BLaER1 treated with 17β-estradiol and CSF1 and Interleukin-3, amounts not matched to agents 10 nM and 100 nM (cell line): ENCODE measurements around the gene YAP1.

Experiments
- H3K27ac ChIP-seq, 11 experiments: shearing (Covaris generic); formaldehyde crosslinking; 2 replicates each; pipeline ENCODE4 v1.8.1; 2022
- H3K27me3 ChIP-seq, 11 experiments: shearing (Covaris generic); formaldehyde crosslinking; 2 replicates each; pipeline ENCODE4 v1.8.1; 2022
- H3K36me3 ChIP-seq, 11 experiments: shearing (Covaris generic); formaldehyde crosslinking; 2 replicates each; pipeline ENCODE4 v1.8.1; 2022
- H3K4me1 ChIP-seq, 10 experiments: shearing (Covaris generic); formaldehyde crosslinking; 2 replicates each; pipeline ENCODE4 v1.8.1; 2022
- H3K4me2 ChIP-seq, 11 experiments: shearing (Covaris generic); formaldehyde crosslinking; 2 replicates each; pipeline ENCODE4 v1.8.1; 2022
- H3K4me3 ChIP-seq, 10 experiments: shearing (Covaris generic); formaldehyde crosslinking; 2 replicates each; pipeline ENCODE4 v1.8.1; 2022
- H3K9ac ChIP-seq, 11 experiments: shearing (Covaris generic); formaldehyde crosslinking; 2 replicates each; pipeline ENCODE4 v1.8.1; 2022
- H3K9me3 ChIP-seq, 11 experiments: shearing (Covaris generic); formaldehyde crosslinking; replicated peaks in 1 of 11; 2 replicates each; pipeline ENCODE4 v1.8.1; 2022
- H4K20me1 ChIP-seq, 11 experiments: shearing (Covaris generic); formaldehyde crosslinking; 2 replicates each; pipeline ENCODE4 v1.8.1; 2022
- Cebpa-rat ChIP-seq, 11 experiments: shearing (Covaris generic); IDR thresholded peaks; 2 replicates each; pipeline ENCODE4 v1.8.1; 2022

YAP1 gene

GRCh38 chr11:102121329-102121728 lies 11.1 kb downstream of the YAP1 start:
- Histone ChIP-seq H3K27ac (no peak overlapping the region), H3K4me3 (no peak overlapping the region), H3K9ac (no peak overlapping the region), H3K9me3 (peaks cover 23 to 40% (median 31%) of the 10 kb centered on the region in 11 experiments), H4K20me1 (peaks cover 0 to 22% (median 0%) of the 10 kb centered on the region in 11 experiments; a peak in 7 of 22 replicates), H3K4me2 (no peak overlapping the region), H3K36me3 (peaks cover 0 to 28% (median 6%) of the 10 kb centered on the region in 11 experiments; a peak in 9 of 22 replicates), H3K27me3 (peaks cover 0 to 99% (median 0%) of the 10 kb centered on the region in 11 experiments; a peak in 10 of 22 replicates), H3K4me1 (peaks cover 3 to 18% (median 9%) of the 10 kb centered on the region in 10 experiments; a peak in 18 of 20 replicates)
- TF ChIP-seq Cebpa-rat (IDR thresholded peaks at IDR 0.05), result no peak

- no peak for TF ChIP-seq Cebpa-rat (IDR thresholded peaks at IDR 0.05)
- Histone ChIP-seq H3K27me3 (peaks cover 0 to 30% (median 0%) of the 10 kb centered on the region in 11 experiments; a peak in 4 of 22 replicates), H3K27ac (no peak overlapping the region), H3K9ac (no peak overlapping the region), H3K4me1 (no peaks in the 10 kb centered on the region), H3K4me3 (no peak overlapping the region), H3K9me3 (peaks cover 0 to 9% (median 3%) of the 10 kb centered on the region in 11 experiments; a peak in 7 of 22 replicates), H3K4me2 (no peak overlapping the region), H4K20me1 (no peaks in the 10 kb centered on the region), H3K36me3 (peaks cover 0 to 4% (median 0%) of the 10 kb centered on the region in 11 experiments; a peak in 1 of 22 replicates)
Observed at GRCh38 chr11:102134597-102134996, 24.4 kb downstream of the YAP1 start.

GRCh38 chr11:102135256-102135655 lies 25.0 kb downstream of the YAP1 start:
- H3K4me1 ChIP-seq, result no peaks in the 10 kb centered on the region
- H3K9ac ChIP-seq, result no peak overlapping the region
- H3K9me3 ChIP-seq, result peaks cover 0 to 9% (median 3%) of the 10 kb centered on the region in 11 experiments; a peak in 7 of 22 replicates
- H3K27ac ChIP-seq, result no peak overlapping the region
- peaks cover 0 to 30% (median 0%) of the 10 kb centered on the region in 11 experiments; a peak in 4 of 22 replicates for H3K27me3 ChIP-seq
- no peak overlapping the region for H3K4me3 ChIP-seq
- no peaks in the 10 kb centered on the region for H4K20me1 ChIP-seq
- no peak overlapping the region for H3K4me2 ChIP-seq
- no peak for TF ChIP-seq Cebpa-rat (IDR thresholded peaks at IDR 0.05)
- peaks cover 0 to 4% (median 0%) of the 10 kb centered on the region in 11 experiments; a peak in 1 of 22 replicates for H3K36me3 ChIP-seq

- no peak overlapping the region for H3K9ac ChIP-seq
- peaks cover 0 to 12% (median 0%) of the 10 kb centered on the region in 11 experiments; a peak in 1 of 22 replicates for H3K27me3 ChIP-seq
- no peak overlapping the region for H3K4me3 ChIP-seq
- no peak overlapping the region for H3K4me2 ChIP-seq
- H3K36me3 ChIP-seq, result peaks cover 0 to 4% (median 0%) of the 10 kb centered on the region in 11 experiments; a peak in 1 of 22 replicates
- peaks cover 0 to 9% (median 3%) of the 10 kb centered on the region in 11 experiments; a peak in 7 of 22 replicates for H3K9me3 ChIP-seq
- H3K4me1 ChIP-seq, result no peaks in the 10 kb centered on the region
- TF ChIP-seq Cebpa-rat (IDR thresholded peaks at IDR 0.05), result no peak
- no peaks in the 10 kb centered on the region for H4K20me1 ChIP-seq
- H3K27ac ChIP-seq, result no peak overlapping the region
Observed at GRCh38 chr11:102138223-102138622, 28.0 kb downstream of the YAP1 start.

- no peak for TF ChIP-seq Cebpa-rat (IDR thresholded peaks at IDR 0.05)
- no peaks in the 10 kb centered on the region for H3K4me1 ChIP-seq
- H3K27ac ChIP-seq, result no peak overlapping the region
- no peaks in the 10 kb centered on the region for H4K20me1 ChIP-seq
- peaks cover 0 to 12% (median 0%) of the 10 kb centered on the region in 11 experiments; a peak in 1 of 22 replicates for H3K27me3 ChIP-seq
- no peak overlapping the region for H3K9ac ChIP-seq
- no peak overlapping the region for H3K4me3 ChIP-seq
- H3K4me2 ChIP-seq, result no peak overlapping the region
- H3K9me3 ChIP-seq, result peaks cover 0 to 9% (median 3%) of the 10 kb centered on the region in 11 experiments; a peak in 7 of 22 replicates
- peaks cover 0 to 4% (median 0%) of the 10 kb centered on the region in 11 experiments; a peak in 1 of 22 replicates for H3K36me3 ChIP-seq
Observed at GRCh38 chr11:102138670-102139069, 28.4 kb downstream of the YAP1 start.

- Histone ChIP-seq H3K9me3 (peaks cover 0 to 9% (median 3%) of the 10 kb centered on the region in 11 experiments; a peak in 7 of 22 replicates), H3K4me3 (no peak overlapping the region), H3K27me3 (peaks cover 0 to 12% (median 0%) of the 10 kb centered on the region in 11 experiments; a peak in 1 of 22 replicates), H3K4me2 (no peak overlapping the region), H3K9ac (no peak overlapping the region), H3K36me3 (peaks cover 0 to 4% (median 0%) of the 10 kb centered on the region in 11 experiments; a peak in 1 of 22 replicates), H3K4me1 (no peaks in the 10 kb centered on the region), H3K27ac (no peak overlapping the region), H4K20me1 (no peaks in the 10 kb centered on the region)
- no peak for TF ChIP-seq Cebpa-rat (IDR thresholded peaks at IDR 0.05)
Observed at GRCh38 chr11:102139081-102139498, 28.8 kb downstream of the YAP1 start.

GRCh38 chr11:102142333-102142732 lies 32.1 kb downstream of the YAP1 start:
- Histone ChIP-seq H3K4me1 (peaks cover 0 to 10% (median 0%) of the 10 kb centered on the region in 10 experiments; a peak in 3 of 20 replicates), H3K9ac (no peak overlapping the region), H3K4me2 (no peak overlapping the region), H3K27me3 (peaks cover 0 to 15% (median 0%) of the 10 kb centered on the region in 11 experiments; a peak in 1 of 22 replicates), H3K9me3 (peaks cover 0 to 9% (median 3%) of the 10 kb centered on the region in 11 experiments; a peak in 7 of 22 replicates), H3K4me3 (no peak overlapping the region), H3K36me3 (no peaks in the 10 kb centered on the region; a peak in 1 of 22 replicates), H3K27ac (no peak overlapping the region), H4K20me1 (no peaks in the 10 kb centered on the region)
- no peak for TF ChIP-seq Cebpa-rat (IDR thresholded peaks at IDR 0.05)

- H3K4me3 ChIP-seq, result no peak overlapping the region
- TF ChIP-seq Cebpa-rat (IDR thresholded peaks at IDR 0.05), result no peak
- no peaks in the 10 kb centered on the region for H4K20me1 ChIP-seq
- peaks cover 0 to 10% (median 0%) of the 10 kb centered on the region in 10 experiments; a peak in 3 of 20 replicates for H3K4me1 ChIP-seq
- no peaks in the 10 kb centered on the region for H3K9me3 ChIP-seq
- no peak overlapping the region for H3K4me2 ChIP-seq
- no peak overlapping the region for H3K9ac ChIP-seq
- no peak overlapping the region for H3K27ac ChIP-seq
- peaks cover 0 to 15% (median 0%) of the 10 kb centered on the region in 11 experiments; a peak in 1 of 22 replicates for H3K27me3 ChIP-seq
- no peaks in the 10 kb centered on the region for H3K36me3 ChIP-seq
Observed at GRCh38 chr11:102143867-102144266, 33.6 kb downstream of the YAP1 start.
